Cardiac fibroblast (primary cell): ENCODE data around the gene KIAA1755.

Source experiments
- DNase-seq, 2 donors: peaks; one replicate each; pipeline versions ENCODE4 v3.0.0 to v3.0.0-alpha.2; 2010; ENCODE audit warnings: low read depth in 2 of 2
- H3K4me3 ChIP-seq, 2 donors: replicated peaks in 1 of 2; 1 replicate in 1 of 2; 2 replicates in 1 of 2; pipeline ENCODE4 v1.5.1; 2011; ENCODE audit warnings: low read depth in 2 of 2, low read length in 2 of 2, mild to moderate bottlenecking in 2 of 2, moderate library complexity in 1 of 2
- CTCF ChIP-seq: IDR thresholded peaks from one replicate; pipeline ENCODE4 v1.5.1; 2011; ENCODE audit warnings: low read depth, mild to moderate bottlenecking, low read length, inconsistent platforms

The KIAA1755 gene

DNA sequence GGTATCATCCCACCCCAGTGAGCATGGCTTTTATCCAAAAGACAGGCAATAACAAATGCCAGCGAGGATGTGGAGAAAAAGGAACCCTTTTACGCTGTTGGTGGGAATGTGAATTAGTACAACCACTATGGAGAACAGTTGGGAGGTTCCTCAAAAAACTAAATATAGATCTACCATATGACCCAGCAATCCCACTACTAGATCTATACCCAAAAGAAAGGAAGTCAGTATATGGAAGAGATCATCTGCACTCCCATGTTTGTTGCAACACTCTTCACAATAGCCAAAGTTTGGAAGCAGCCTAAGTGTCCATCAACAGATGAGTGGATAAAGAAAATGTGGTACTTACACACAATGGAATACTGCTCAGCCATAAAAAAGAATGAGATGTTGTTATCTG lies 5.9 kb upstream of the KIAA1755 start:
- no peak for DNase-seq
- no peak overlapping the region for H3K4me3 ChIP-seq
- TF ChIP-seq CTCF = no peak

DNA sequence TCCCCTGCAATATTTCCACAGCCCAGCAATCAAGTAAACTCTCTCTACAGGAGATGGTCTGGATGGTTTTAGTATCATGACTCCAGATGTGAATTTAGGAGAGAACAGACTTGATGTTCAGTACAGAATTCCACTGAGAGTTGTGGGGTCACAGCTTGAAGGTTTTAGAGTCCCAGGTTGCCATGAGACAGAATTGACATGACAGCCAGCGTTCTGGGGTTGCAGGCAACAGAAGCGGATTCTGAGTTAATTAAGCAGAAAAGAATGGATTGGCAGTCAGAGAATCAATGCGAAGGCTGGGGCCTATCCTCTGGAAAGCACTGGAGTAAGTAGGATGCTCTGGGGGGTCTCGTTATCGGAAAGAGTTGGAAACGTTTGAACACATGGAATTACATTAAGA lies 2.4 kb upstream of the KIAA1755 start:
- no peak for TF ChIP-seq CTCF
- no peak overlapping the region for H3K4me3 ChIP-seq
- DNase-seq = no peak

GRCh38 chr20:38261054-38261390 lies 487 bp upstream of the KIAA1755 start:
- TF ChIP-seq CTCF = no peak
- peak overlapping the region; percentile 14 to 22 for H3K4me3 ChIP-seq
- DNase-seq = no peak

- peak overlapping the region; percentile 35 to 44 for H3K4me3 ChIP-seq
- TF ChIP-seq CTCF = no peak
- DNase-seq = no peak
These were observed 534 bp downstream of the KIAA1755 start for GRCh38 chr20:38260025-38260377.

- no peak overlapping the region for H3K4me3 ChIP-seq
- TF ChIP-seq CTCF = no peak
- no peak for DNase-seq
These were observed 1.9 kb downstream of the KIAA1755 start for GRCh38 chr20:38258545-38259215.

DNA sequence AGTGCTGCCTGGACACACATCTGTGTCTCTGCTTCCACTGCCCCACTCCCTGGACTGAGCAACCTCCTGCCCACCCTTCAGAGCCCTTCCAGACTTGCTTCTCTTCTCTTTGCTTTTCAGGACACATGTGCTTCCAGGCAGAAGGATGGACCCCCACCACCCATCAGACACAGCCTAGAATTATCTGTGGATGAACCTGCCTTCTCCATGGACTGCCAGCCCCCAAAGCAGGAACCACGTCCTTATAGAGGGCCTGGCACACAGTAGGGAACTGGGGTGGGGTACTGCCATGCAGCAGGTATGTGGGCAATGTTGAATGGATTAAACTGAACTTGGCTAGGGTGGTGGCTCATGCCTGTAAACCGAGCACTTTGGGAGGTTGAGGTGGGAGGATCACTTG lies 3.6 kb downstream of the KIAA1755 start:
- no peak overlapping the region for H3K4me3 ChIP-seq
- no peak for TF ChIP-seq CTCF
- no peak for DNase-seq

DNA sequence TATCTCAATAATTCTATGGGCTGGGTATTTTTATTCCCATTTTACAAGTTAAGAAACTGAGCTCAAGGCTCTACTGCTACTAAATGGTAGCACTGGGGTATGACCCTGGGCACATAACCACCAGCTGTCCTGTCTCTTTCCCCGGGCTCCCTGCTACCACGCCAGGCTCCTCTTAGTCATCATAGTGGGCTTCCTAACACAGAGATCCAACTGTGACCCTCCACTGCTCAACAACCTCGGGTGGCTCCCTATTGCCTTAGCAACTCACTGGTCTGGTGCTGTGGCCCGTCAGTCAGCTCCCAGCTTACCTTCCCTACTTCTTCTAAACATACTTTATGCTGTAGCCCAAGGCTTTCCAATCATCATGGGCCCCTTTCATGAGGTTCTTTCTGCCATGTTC lies 4.5 kb downstream of the KIAA1755 start:
- no peak for DNase-seq
- TF ChIP-seq CTCF = no peak
- no peak overlapping the region for H3K4me3 ChIP-seq
